Endothelial cell of umbilical vein (primary cell): ENCODE data around the gene SLFN14. TPM values are rescaled to one million over a fixed set of nuclear protein-coding genes. Genes with fewer than 3 reads are reported as not detected.

Experiments
- BruUV-seq: library from RNA; stranded (reverse); fragments of 400-500 nt; replicated peaks from 2 replicates; lab custom pipeline; 2021; lab: Mats Ljungman, UMichigan
- CTCF ChIA-PET: fragments of 300-600, 350-600 bp; sonication (Branson Sonifier 250); formaldehyde crosslinking; loops from one replicate; lab custom pipeline; 2021; ENCODE audit warnings: antibody characterized with exemption, inconsistent platforms; lab: Charles Lee
- POLR2A ChIA-PET: fragments of 300-600, 350-600 bp; sonication (Branson Sonifier 250); formaldehyde crosslinking; loops from one replicate; lab custom pipeline; 2021; ENCODE audit warnings: antibody characterized with exemption, inconsistent platforms; lab: Charles Lee
- DNase-seq: peaks from one replicate; pipeline ENCODE4 v3.0.0-alpha.2; 2011; ENCODE audit warnings: low read depth, low spot score
- FAIRE-seq: peaks from 2 replicates; lab custom pipeline; 2011; peaks lifted over from hg19 to GRCh38; lab: Jason Lieb, UNC
- H2AFZ ChIP-seq: 2 replicates; pipeline ENCODE4 v1.6.0; 2012; ENCODE audit warnings: low read depth, low read length, control low read depth, inconsistent platforms
- H3K27ac ChIP-seq: 2 replicates; pipeline ENCODE4 v1.5.1; 2011; ENCODE audit warnings: low read depth, mild to moderate bottlenecking, control low read depth, low read length, moderate library complexity; ENCODE audit not compliant: insufficient read depth
- H3K27me3 ChIP-seq, 2 experiments: 2 replicates each; pipeline versions ENCODE4 v1.6.0 to v1.6.1; 2011; ENCODE audit warnings: low read length in 2 of 2, mixed read lengths in 1 of 2; ENCODE audit not compliant: control insufficient read depth in 2 of 2, insufficient read depth in 2 of 2
- H3K36me3 ChIP-seq, 2 experiments: 2 replicates in 1 of 2; 3 replicates in 1 of 2; pipeline ENCODE4 v1.5.1; 2011; ENCODE audit warnings: low read length in 2 of 2, mild to moderate bottlenecking in 1 of 2, moderate library complexity in 1 of 2; ENCODE audit not compliant: control insufficient read depth in 2 of 2, insufficient read depth in 2 of 2; ENCODE audit errors: extremely low read depth in 1 of 2
- H3K4me1 ChIP-seq: 3 replicates; pipeline ENCODE4 v1.5.1; 2011; ENCODE audit warnings: mild to moderate bottlenecking, low read length; ENCODE audit not compliant: control insufficient read depth, insufficient read depth; ENCODE audit errors: extremely low read depth
- H3K4me2 ChIP-seq: 2 replicates; pipeline ENCODE4 v1.6.1; 2011; ENCODE audit warnings: low read length, control low read depth, mixed read lengths; ENCODE audit not compliant: insufficient read depth
- H3K4me3 ChIP-seq, 3 experiments: fragments of 200-600 bp in 1 of 3; sonication (generic), shearing (Covaris generic) in 1 of 3; replicated peaks in 1 of 3; 2 replicates each; pipeline ENCODE4 v1.5.1; 2011 to 2016; ENCODE audit warnings: control low read depth in 3 of 3, low read length in 3 of 3, mild to moderate bottlenecking in 2 of 3, inconsistent platforms in 1 of 3, low read depth in 1 of 3, moderate library complexity in 1 of 3; ENCODE audit not compliant: insufficient read depth in 1 of 3
- H3K79me2 ChIP-seq: 2 replicates; pipeline ENCODE4 v1.6.0; 2012; ENCODE audit warnings: low read length, inconsistent platforms; ENCODE audit not compliant: control insufficient read depth, insufficient read depth
- H3K9ac ChIP-seq: replicated peaks from 2 replicates; pipeline ENCODE3; 2011; ENCODE audit warnings: low read length, control low read depth; ENCODE audit not compliant: insufficient read depth; ENCODE audit errors: extremely low read depth
- H3K9me1 ChIP-seq: replicated peaks from 3 replicates; pipeline ENCODE4 v1.6.0; 2011; ENCODE audit warnings: mild to moderate bottlenecking, low read length; ENCODE audit not compliant: control insufficient read depth, insufficient read depth; ENCODE audit errors: extremely low read depth
- H3K9me3 ChIP-seq: replicated peaks from 2 replicates; pipeline ENCODE4 v1.5.1; 2012; ENCODE audit warnings: low read length, inconsistent platforms; ENCODE audit not compliant: control insufficient read depth, insufficient read depth
- H4K20me1 ChIP-seq: replicated peaks from 2 replicates; pipeline ENCODE3; 2011; ENCODE audit warnings: mild to moderate bottlenecking, low read length; ENCODE audit not compliant: control insufficient read depth, insufficient read depth; ENCODE audit errors: extremely low read depth
- CTCF ChIP-seq, 2 donors: IDR thresholded peaks; 1 replicate in 1 of 2; 2 replicates in 1 of 2; pipeline ENCODE4 v1.5.1; 2011; ENCODE audit warnings: low read length in 2 of 2, mild to moderate bottlenecking in 2 of 2, moderate library complexity in 2 of 2, control low read depth in 1 of 2, inconsistent platforms in 1 of 2, low read depth in 1 of 2; ENCODE audit not compliant: insufficient read depth in 1 of 2; ENCODE audit errors: extremely low read depth in 1 of 2
- EZH2 ChIP-seq: IDR thresholded peaks from 2 replicates; pipeline ENCODE4 v1.6.1; 2012; ENCODE audit warnings: borderline replicate concordance, low read depth, mild to moderate bottlenecking, moderate library complexity, low read length, inconsistent platforms; ENCODE audit not compliant: severe bottlenecking
- FOS ChIP-seq: IDR thresholded peaks from 2 replicates; pipeline ENCODE4 v1.6.1; 2011; ENCODE audit warnings: mild to moderate bottlenecking, low read length, moderate library complexity, borderline replicate concordance; ENCODE audit not compliant: insufficient read depth
- GATA2 ChIP-seq: IDR thresholded peaks from 2 replicates; pipeline ENCODE4 v1.7.0; 2011; ENCODE audit warnings: low read depth, mild to moderate bottlenecking, moderate library complexity, mixed read lengths, low read length; ENCODE audit not compliant: insufficient read length, insufficient read depth
- JUN ChIP-seq: IDR thresholded peaks from 2 replicates; pipeline ENCODE4 v1.6.1; 2011; ENCODE audit warnings: borderline replicate concordance, low read depth; ENCODE audit not compliant: insufficient read length, insufficient read depth
- MAX ChIP-seq: IDR thresholded peaks from 2 replicates; pipeline ENCODE4 v1.6.1; 2011; ENCODE audit not compliant: insufficient read depth, insufficient read length
- MYC ChIP-seq: IDR thresholded peaks from one replicate; pipeline ENCODE4 v1.6.1; 2011; ENCODE audit warnings: mild to moderate bottlenecking, low read depth, low read length
- POLR2A ChIP-seq: IDR thresholded peaks from 2 replicates; pipeline ENCODE4 v1.6.1; 2012; ENCODE audit warnings: low read depth, mild to moderate bottlenecking, control low read depth, low read length
- POLR2AphosphoS5 ChIP-seq: IDR thresholded peaks from 2 replicates; pipeline ENCODE4 v1.6.1; 2012; ENCODE audit warnings: low read depth, mild to moderate bottlenecking, control low read depth, low read length, moderate library complexity; ENCODE audit not compliant: insufficient read depth
- dilution Hi-C: fragments of 300-500 bp; cut with MboI; formaldehyde crosslinking; loops from one replicate; pipeline ENCODE4 v1.15.0; 2019; ENCODE audit warnings: low sequenced_read_pairs; ENCODE audit not compliant: extremely low pct_ligation_motif_present
- intact Hi-C: fragments of 100-400 bp; cut with micrococcal nuclease; formaldehyde crosslinking; loops from one replicate; pipeline ENCODE4 v1.10.0; 2022
- polyA plus RNA-seq, 4 experiments: library from polyadenylated mRNA; depleted of rRNA in 3 of 4; stranded (reverse) in 3 of 4; unstranded in 1 of 4; fragments of >200 nt; gene quantifications; 2 replicates each; pipeline versions ENCODE4 v1.2.1 to v1.2.3, GENCODE V29; 2011 to 2012; ENCODE audit warnings: missing spikeins in 1 of 4
- total RNA-seq: library from RNA; stranded (reverse); gene quantifications from 2 replicates; pipeline ENCODE4 v1.2.3, GENCODE V29; 2021

Gene SLFN14
- total and polyA plus RNA-seq, 2 donors (not counting 3 experiments of a cell fraction or from before 2014, with no cell fraction given) = not detected

GRCh38 chr17:35548208-35548810 is 12.3 kb downstream of the SLFN14 start:
- intact Hi-C loops = loop anchor here (10.0 kb wide), 2 partner anchors 564 to 1134 kb away; partner anchors contain the start of gene LIG3
- H3K4me3 ChIP-seq = no peak overlapping the region

GRCh38 chr17:35546487-35546886 is 14.1 kb downstream of the SLFN14 start:
- H3K4me1 ChIP-seq = peaks cover 22% of the 10 kb centered on the region
- DNase-seq (no peak), FAIRE-seq (no peak)
- H3K27me3 ChIP-seq = peaks cover 18 to 28% of the 10 kb centered on the region in 2 experiments
- no peaks in the 10 kb centered on the region for H3K36me3 ChIP-seq
- no peak overlapping the region for H3K4me3 ChIP-seq
- H3K9me1 ChIP-seq = no peaks in the 10 kb centered on the region
- no TSS peak for BruUV-seq
- no peak overlapping the region for H3K9ac ChIP-seq
- TF ChIP-seq POLR2A = no peak
- TF ChIP-seq CTCF (IDR thresholded peaks at IDR 0.05; ENCODE audit: extremely low read depth in 1 of 2, insufficient read depth in 1 of 2, low read depth in 1 of 2, low read length in 2 of 2) = no peak
- TF ChIP-seq FOS = no peak
- no peak for TF ChIP-seq JUN
- no peak for TF ChIP-seq MAX
- no peak for TF ChIP-seq EZH2
- TF ChIP-seq MYC = no peak
- no peak for TF ChIP-seq GATA2
- TF ChIP-seq POLR2AphosphoS5 = no peak
- no peaks in the 10 kb centered on the region for H4K20me1 ChIP-seq
- H2AFZ ChIP-seq = no peak overlapping the region
- ChIA-PET CTCF (interaction anchor here (1.3 kb wide), 1 partner anchor 29 kb away, joined by 4 read pairs; no protein-coding TSS in a partner anchor), POLR2A (no interaction called here)
- no peak overlapping the region for H3K27ac ChIP-seq
- no peak overlapping the region for H3K4me2 ChIP-seq
- no peaks in the 10 kb centered on the region for H3K9me3 ChIP-seq
- intact Hi-C loops (loop anchor here (10.0 kb wide), 2 partner anchors 562 to 1132 kb away; partner anchors contain the start of gene LIG3), dilution Hi-C loops (loop anchor here (25.0 kb wide), 1 partner anchor 234 kb away; no protein-coding TSS in a partner anchor)
- no peaks in the 10 kb centered on the region for H3K79me2 ChIP-seq

More at GRCh38 chr17:35548208-35548810, 12.3 kb downstream of the SLFN14 start:
- H3K9me1 ChIP-seq = no peaks in the 10 kb centered on the region
- ChIA-PET CTCF (interaction anchor here (1.3 kb wide), 1 partner anchor 9 kb away, joined by 5 read pairs; no protein-coding TSS in a partner anchor), POLR2A (no interaction called here)
- no peak for FAIRE-seq
- H3K36me3 ChIP-seq = no peaks in the 10 kb centered on the region
- no peaks in the 10 kb centered on the region for H4K20me1 ChIP-seq
- no peak overlapping the region for H3K9ac ChIP-seq
- H3K4me1 ChIP-seq = peaks cover 10% of the 10 kb centered on the region
- no peak overlapping the region for H3K27ac ChIP-seq
- dilution Hi-C loops = loop anchor here (25.0 kb wide), 1 partner anchor 236 kb away; no protein-coding TSS in a partner anchor
- H3K79me2 ChIP-seq = no peaks in the 10 kb centered on the region
- H3K27me3 ChIP-seq = peaks cover 23 to 35% of the 10 kb centered on the region in 2 experiments
- DNase-seq = no peak
- no peak overlapping the region for H2AFZ ChIP-seq
- no peaks in the 10 kb centered on the region for H3K9me3 ChIP-seq
- TF ChIP-seq POLR2A = no peak
- TF ChIP-seq JUN = no peak
- BruUV-seq = no TSS peak
- H3K4me2 ChIP-seq = no peak overlapping the region
